Stimulated activated CD4-positive, alpha-beta T cell treated with anti-CD3 and anti-CD28 coated beads, Interleukin-2, amount 100 ng/mL, for 4 hours (primary cell): ENCODE results near the gene KCNMA1.

Source experiments
- DNase-seq: peaks from one replicate; pipeline ENCODE4 v3.0.0-alpha.2; 2020; ENCODE audit warnings: low read depth

KCNMA1 gene

GRCh38 chr10:77555591-77556212, 81.9 kb downstream of the KCNMA1 start:
- no peak for DNase-seq

- DNase-seq: no peak
Observed at GRCh38 chr10:77554996-77555397, 82.6 kb downstream of the KCNMA1 start.

GRCh38 chr10:77553966-77554365, 83.6 kb downstream of the KCNMA1 start:
- no peak for DNase-seq

- DNase-seq: no peak
Observed at GRCh38 chr10:77553311-77553710, 84.3 kb downstream of the KCNMA1 start.

GRCh38 chr10:77552252-77552651, 85.4 kb downstream of the KCNMA1 start:
- no peak for DNase-seq

GRCh38 chr10:77550378-77550777, 87.2 kb downstream of the KCNMA1 start:
- DNase-seq: no peak

- DNase-seq: no peak
Observed at GRCh38 chr10:77548671-77549070, 88.9 kb downstream of the KCNMA1 start.

GRCh38 chr10:77548157-77548556, 89.5 kb downstream of the KCNMA1 start:
- DNase-seq: no peak

GRCh38 chr10:77547307-77548050, 90.1 kb downstream of the KCNMA1 start:
- DNase-seq: no peak

GRCh38 chr10:77546042-77546441, 91.6 kb downstream of the KCNMA1 start:
- DNase-seq: no peak

- DNase-seq: no peak
Observed at GRCh38 chr10:77545585-77545984, 92.0 kb downstream of the KCNMA1 start.

GRCh38 chr10:77544617-77545016, 93.0 kb downstream of the KCNMA1 start:
- DNase-seq: no peak

- DNase-seq: no peak
Observed at GRCh38 chr10:77542710-77543259, 94.8 kb downstream of the KCNMA1 start.

- DNase-seq: no peak
Observed at GRCh38 chr10:77541944-77542343, 95.7 kb downstream of the KCNMA1 start.

GRCh38 chr10:77541247-77541646, 96.4 kb downstream of the KCNMA1 start:
- DNase-seq: no peak

- no peak for DNase-seq
Observed at GRCh38 chr10:77539147-77539935, 98.3 kb downstream of the KCNMA1 start.

- DNase-seq: no peak
Observed at GRCh38 chr10:77537720-77538373, 99.8 kb downstream of the KCNMA1 start.

- no peak for DNase-seq
Observed at GRCh38 chr10:77537071-77537470, 100.5 kb downstream of the KCNMA1 start.

GRCh38 chr10:77533887-77534278, 103.7 kb downstream of the KCNMA1 start:
- no peak for DNase-seq

GRCh38 chr10:77533146-77533886, 104.3 kb downstream of the KCNMA1 start:
- DNase-seq: no peak

- DNase-seq: no peak
Observed at GRCh38 chr10:77532068-77532467, 105.5 kb downstream of the KCNMA1 start.
